ENCODE data around the gene MRPS18A.

Gene MRPS18A

DNA sequence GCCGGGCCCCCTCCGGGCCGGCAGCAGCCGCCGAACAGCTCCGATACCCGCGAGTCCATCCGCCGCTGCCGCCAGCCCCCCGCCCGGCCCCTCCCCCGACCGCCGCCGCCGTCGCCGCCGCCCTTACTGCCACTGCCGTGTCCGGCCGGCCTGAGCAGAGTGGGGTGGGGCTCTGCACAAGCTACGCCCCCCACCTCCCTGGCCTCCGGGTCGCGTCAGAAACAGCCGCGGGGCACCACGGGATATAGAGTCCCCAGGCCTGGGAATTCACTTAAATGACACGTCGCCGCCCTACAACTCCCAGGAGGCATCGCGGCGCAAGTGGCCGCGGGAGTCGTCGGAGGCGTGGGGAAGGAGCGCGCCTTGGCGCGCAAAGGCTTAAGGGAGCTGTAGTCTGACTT is 58.5 kb downstream of the MRPS18A start, which contains the start of gene GTPBP2:
GTPBP2 (minus strand) TSS at position 161 of the 401 bp plus-strand sequence; CDS start at position 59, 102 bp downstream.
- Histone ChIP-seq H3K36me3 (ENCODE audit: insufficient read depth, insufficient read length, low read length) (peaks cover 35% of the 10 kb centered on the region), H3K4me1 (ENCODE audit: insufficient read depth, insufficient read length) (no peaks in the 10 kb centered on the region), H3K9me3 (ENCODE audit: insufficient read depth, low read length) (no peaks in the 10 kb centered on the region), H3K4me3 (ENCODE audit: insufficient read length, low read depth) (peak within 1 kb of the TSS; percentile 82), H3K27me3 (ENCODE audit: insufficient read depth, insufficient read length) (no peaks in the 10 kb centered on the region), H3K9ac (ENCODE audit: insufficient read length, low read depth) (peak within 1 kb of the TSS; percentile 92)
- TF ChIP-seq SUZ12 (IDR thresholded peaks at IDR 0.05; ENCODE audit: extremely low read depth, insufficient read depth, insufficient read length) (no peak), ZNF274 (IDR thresholded peaks at IDR 0.05; ENCODE audit: low read depth, low read length) (no peak), YY1 (IDR thresholded peaks at IDR 0.05; ENCODE audit: insufficient read depth, insufficient read length) (no peak)
- peak; percentile 96 for DNase-seq (ENCODE audit: low read depth, low spot score)

DNA sequence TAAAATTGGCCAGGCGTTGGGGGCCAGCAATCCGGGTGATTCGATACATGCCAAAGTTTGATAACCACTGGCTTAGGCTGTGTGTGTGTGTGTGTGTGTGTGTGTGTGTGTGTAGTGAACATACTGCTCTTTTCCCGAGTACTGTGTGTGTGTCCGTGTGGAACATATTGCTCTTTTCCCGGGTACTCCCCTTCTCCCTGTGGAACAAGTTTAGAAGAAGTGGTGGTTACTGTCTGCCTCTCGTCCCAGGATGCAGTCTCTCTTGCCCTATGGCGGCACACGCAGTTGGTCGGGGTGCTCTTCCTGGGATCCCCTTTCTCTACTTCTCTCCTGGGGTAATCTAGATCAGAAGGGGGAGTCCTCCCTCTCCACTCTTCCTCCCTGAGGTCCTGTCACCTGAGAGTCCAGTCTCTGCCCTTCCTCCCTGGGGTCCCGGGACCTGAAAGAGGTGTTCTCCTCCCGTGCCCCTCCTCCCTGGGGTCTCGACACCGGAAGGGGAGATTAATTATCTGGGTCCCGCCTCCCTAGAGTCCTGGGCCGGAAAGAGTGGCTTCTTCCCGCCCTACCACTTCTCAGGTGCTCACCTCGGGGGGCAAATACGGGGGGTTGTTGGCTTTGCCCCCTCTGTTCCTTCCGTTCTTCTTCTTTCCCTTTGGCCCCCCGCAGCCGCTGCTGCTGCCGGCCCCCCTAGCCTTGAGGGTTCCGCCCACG is 59.0 kb downstream of the MRPS18A start:
- Histone ChIP-seq H3K4me3 (ENCODE audit: insufficient read length, low read depth) (peak overlapping the region; percentile 64), H3K36me3 (ENCODE audit: insufficient read depth, insufficient read length, low read length) (peaks cover 40% of the 10 kb centered on the region), H3K9me3 (ENCODE audit: insufficient read depth, low read length) (no peaks in the 10 kb centered on the region), H3K4me1 (ENCODE audit: insufficient read depth, insufficient read length) (no peaks in the 10 kb centered on the region), H3K27me3 (ENCODE audit: insufficient read depth, insufficient read length) (no peaks in the 10 kb centered on the region), H3K9ac (ENCODE audit: insufficient read length, low read depth) (peak overlapping the region; percentile 89)
- no peak for TF ChIP-seq SUZ12 (IDR thresholded peaks at IDR 0.05; ENCODE audit: extremely low read depth, insufficient read depth, insufficient read length)
- TF ChIP-seq YY1 (IDR thresholded peaks at IDR 0.05; ENCODE audit: insufficient read depth, insufficient read length), result no peak
- no peak for TF ChIP-seq ZNF274 (IDR thresholded peaks at IDR 0.05; ENCODE audit: low read depth, low read length)
- DNase-seq (ENCODE audit: low read depth, low spot score), result no peak

DNA sequence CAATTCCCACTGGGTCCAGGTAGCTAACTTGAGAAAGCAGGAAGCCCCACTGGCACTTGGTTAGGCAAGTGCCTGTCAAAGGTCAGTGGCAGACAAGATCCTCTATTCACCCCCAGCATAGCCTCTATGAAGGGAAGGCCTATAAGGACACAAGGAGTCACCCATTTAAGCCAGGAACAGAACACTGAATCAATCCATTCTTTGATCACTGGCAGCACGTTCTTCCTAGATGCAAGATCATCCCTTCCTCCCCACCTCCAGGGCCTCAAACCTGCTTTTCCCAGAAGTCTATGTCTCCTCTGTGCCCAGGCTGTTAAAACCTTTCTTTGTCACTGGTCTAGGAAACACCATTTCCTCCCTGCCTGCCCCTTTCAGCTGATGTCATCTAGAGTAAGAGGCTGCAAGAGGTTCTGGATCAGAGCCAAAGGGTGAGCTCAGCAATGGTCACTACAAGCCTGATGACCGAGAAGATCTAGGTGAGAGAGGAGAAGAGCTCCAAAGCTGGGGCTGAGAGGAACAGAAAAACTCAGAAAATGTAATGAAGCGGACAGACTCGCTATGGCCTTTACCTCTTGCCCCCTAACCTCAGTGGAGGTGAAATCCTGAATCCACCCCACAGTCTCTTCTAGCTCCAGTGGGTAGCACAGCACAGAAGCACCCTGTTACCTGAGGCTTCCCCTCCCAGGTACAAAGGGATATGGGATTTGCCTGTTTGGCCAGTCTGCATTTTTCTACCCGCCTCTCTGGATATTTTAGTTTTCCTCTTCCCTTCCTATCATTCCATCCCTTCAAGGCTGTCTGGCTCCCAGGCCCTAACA is 60.4 kb downstream of the MRPS18A start:
- DNase-seq (ENCODE audit: low read depth, low spot score), result no peak
- H3K36me3 ChIP-seq (ENCODE audit: insufficient read depth, insufficient read length, low read length), result peaks cover 53% of the 10 kb centered on the region
- H3K9me3 ChIP-seq (ENCODE audit: insufficient read depth, low read length), result no peaks in the 10 kb centered on the region
- H3K4me3 ChIP-seq (ENCODE audit: insufficient read length, low read depth), result no peak overlapping the region
- no peaks in the 10 kb centered on the region for H3K4me1 ChIP-seq (ENCODE audit: insufficient read depth, insufficient read length)
- no peak for TF ChIP-seq SUZ12 (IDR thresholded peaks at IDR 0.05; ENCODE audit: extremely low read depth, insufficient read depth, insufficient read length)
- no peak for TF ChIP-seq YY1 (IDR thresholded peaks at IDR 0.05; ENCODE audit: insufficient read depth, insufficient read length)
- TF ChIP-seq ZNF274 (IDR thresholded peaks at IDR 0.05; ENCODE audit: low read depth, low read length), result no peak
- H3K9ac ChIP-seq (ENCODE audit: insufficient read length, low read depth), result no peak overlapping the region
- no peaks in the 10 kb centered on the region for H3K27me3 ChIP-seq (ENCODE audit: insufficient read depth, insufficient read length)

DNA sequence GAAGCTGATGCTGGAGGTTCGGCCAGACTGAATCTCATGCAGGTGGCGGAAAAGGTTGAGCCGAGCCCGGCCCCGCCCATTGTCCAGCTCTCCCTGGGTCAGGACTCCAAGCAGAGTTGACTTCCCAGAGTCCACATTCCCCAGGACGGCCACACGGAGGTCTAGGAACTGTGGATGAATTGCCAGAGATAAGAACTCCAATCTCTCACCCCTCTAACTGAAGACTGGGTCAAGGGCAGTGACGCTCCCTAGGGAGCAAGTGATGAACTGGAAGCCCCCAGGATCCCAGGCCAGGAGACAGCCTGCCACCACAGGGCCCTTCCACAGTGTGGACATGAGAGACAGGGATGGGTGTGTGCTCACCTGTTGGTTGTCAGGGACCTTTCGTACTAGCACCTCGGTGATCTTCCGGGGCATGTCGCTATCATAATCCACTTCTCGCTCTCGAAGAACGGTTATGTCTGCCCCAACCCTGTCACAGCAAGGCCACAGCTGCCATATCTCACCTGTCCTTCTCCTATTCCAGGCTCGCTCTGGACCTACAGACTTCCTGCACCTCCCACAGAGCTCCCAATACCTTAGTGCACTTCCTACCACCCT is 62.1 kb downstream of the MRPS18A start:
- H3K27me3 ChIP-seq (ENCODE audit: insufficient read depth, insufficient read length), result no peaks in the 10 kb centered on the region
- no peak overlapping the region for H3K4me3 ChIP-seq (ENCODE audit: insufficient read length, low read depth)
- H3K9me3 ChIP-seq (ENCODE audit: insufficient read depth, low read length), result no peaks in the 10 kb centered on the region
- TF ChIP-seq SUZ12 (IDR thresholded peaks at IDR 0.05; ENCODE audit: extremely low read depth, insufficient read depth, insufficient read length), result no peak
- no peak for TF ChIP-seq YY1 (IDR thresholded peaks at IDR 0.05; ENCODE audit: insufficient read depth, insufficient read length)
- no peak for TF ChIP-seq ZNF274 (IDR thresholded peaks at IDR 0.05; ENCODE audit: low read depth, low read length)
- peaks cover 70% of the 10 kb centered on the region for H3K36me3 ChIP-seq (ENCODE audit: insufficient read depth, insufficient read length, low read length)
- DNase-seq (ENCODE audit: low read depth, low spot score), result no peak
- H3K4me1 ChIP-seq (ENCODE audit: insufficient read depth, insufficient read length), result no peaks in the 10 kb centered on the region
- no peak overlapping the region for H3K9ac ChIP-seq (ENCODE audit: insufficient read length, low read depth)

DNA sequence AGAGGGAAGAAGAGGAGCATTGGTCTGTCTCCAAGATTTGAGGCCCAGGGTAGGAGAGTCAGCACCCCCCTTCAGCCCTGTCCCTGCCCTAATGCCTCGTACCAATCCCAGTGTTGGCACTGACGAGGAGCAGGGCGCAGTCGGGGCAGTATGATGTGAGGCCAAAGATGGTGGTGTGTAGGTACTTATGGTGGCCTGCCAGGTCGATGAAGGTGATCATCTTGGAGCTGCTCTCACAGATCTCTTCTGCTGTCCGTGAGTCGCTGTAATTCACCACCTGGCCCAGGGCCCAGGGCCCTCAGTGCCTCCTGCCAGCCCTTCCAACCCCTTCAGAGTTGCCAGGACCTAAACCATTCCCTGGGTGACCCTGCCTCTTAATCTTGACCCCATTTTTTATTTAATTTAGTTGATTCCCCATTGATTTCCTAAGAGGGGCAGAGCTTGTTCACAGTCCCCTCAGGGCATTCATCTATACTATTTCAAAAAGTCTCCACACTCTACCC is 62.8 kb downstream of the MRPS18A start:
- Histone ChIP-seq H3K27me3 (ENCODE audit: insufficient read depth, insufficient read length) (no peaks in the 10 kb centered on the region), H3K4me3 (ENCODE audit: insufficient read length, low read depth) (no peak overlapping the region), H3K4me1 (ENCODE audit: insufficient read depth, insufficient read length) (no peaks in the 10 kb centered on the region), H3K36me3 (ENCODE audit: insufficient read depth, insufficient read length, low read length) (peaks cover 77% of the 10 kb centered on the region), H3K9ac (ENCODE audit: insufficient read length, low read depth) (no peak overlapping the region), H3K9me3 (ENCODE audit: insufficient read depth, low read length) (no peaks in the 10 kb centered on the region)
- no peak for DNase-seq (ENCODE audit: low read depth, low spot score)
- TF ChIP-seq ZNF274 (IDR thresholded peaks at IDR 0.05; ENCODE audit: low read depth, low read length), result no peak
- no peak for TF ChIP-seq SUZ12 (IDR thresholded peaks at IDR 0.05; ENCODE audit: extremely low read depth, insufficient read depth, insufficient read length)
- TF ChIP-seq YY1 (IDR thresholded peaks at IDR 0.05; ENCODE audit: insufficient read depth, insufficient read length), result no peak

DNA sequence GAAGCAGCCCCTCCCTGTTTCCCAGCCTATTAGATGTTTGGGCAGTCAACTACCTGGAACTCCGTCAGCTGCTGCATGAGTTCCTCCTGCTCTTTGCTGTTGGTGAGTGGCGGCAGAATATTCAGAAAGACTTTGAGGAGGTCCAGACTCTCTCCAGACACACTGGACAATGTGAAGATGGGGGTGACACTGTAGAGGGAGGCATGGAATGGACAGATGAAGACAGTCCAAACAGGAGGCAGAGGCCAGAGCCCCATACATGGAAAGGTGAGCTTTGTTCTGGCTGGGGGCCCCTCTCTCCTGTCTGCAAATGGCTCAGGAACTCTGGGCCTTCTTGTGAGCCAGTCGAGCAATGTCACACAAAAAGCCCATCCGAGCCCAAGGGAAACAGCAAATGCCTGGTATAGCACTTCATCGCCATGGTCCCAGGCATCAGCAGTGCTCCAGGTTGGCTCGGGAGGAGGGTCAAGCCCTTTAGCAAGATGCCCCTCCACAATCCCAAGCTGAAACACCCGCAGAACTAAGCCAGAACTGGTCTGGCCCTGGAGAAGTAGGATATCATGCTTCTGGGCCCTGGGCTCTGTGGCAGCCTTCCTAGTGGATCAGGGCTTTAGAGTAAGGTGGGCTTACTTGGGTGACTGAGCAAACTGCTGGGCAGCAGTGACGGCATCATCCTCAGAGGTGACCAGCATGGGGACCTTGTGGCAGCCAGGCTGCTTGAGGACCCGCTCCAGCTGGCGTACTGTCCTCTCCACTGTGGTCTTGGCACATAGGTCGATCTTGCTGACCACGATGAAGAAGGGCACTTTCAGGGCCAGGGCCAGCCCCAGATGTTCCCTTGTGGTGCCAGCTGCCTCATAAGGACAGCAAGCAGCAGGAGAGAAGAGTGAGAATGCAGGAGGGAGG is 63.5 kb downstream of the MRPS18A start:
- Histone ChIP-seq H3K4me3 (ENCODE audit: insufficient read length, low read depth) (no peak overlapping the region), H3K4me1 (ENCODE audit: insufficient read depth, insufficient read length) (no peaks in the 10 kb centered on the region), H3K9ac (ENCODE audit: insufficient read length, low read depth) (no peak overlapping the region), H3K27me3 (ENCODE audit: insufficient read depth, insufficient read length) (no peaks in the 10 kb centered on the region), H3K36me3 (ENCODE audit: insufficient read depth, insufficient read length, low read length) (peaks cover 78% of the 10 kb centered on the region), H3K9me3 (ENCODE audit: insufficient read depth, low read length) (no peaks in the 10 kb centered on the region)
- no peak for DNase-seq (ENCODE audit: low read depth, low spot score)
- no peak for TF ChIP-seq ZNF274 (IDR thresholded peaks at IDR 0.05; ENCODE audit: low read depth, low read length)
- TF ChIP-seq YY1 (IDR thresholded peaks at IDR 0.05; ENCODE audit: insufficient read depth, insufficient read length), result no peak
- TF ChIP-seq SUZ12 (IDR thresholded peaks at IDR 0.05; ENCODE audit: extremely low read depth, insufficient read depth, insufficient read length), result no peak
